Measurements from ENCODE around the gene MAT2B. TPM values are rescaled to one million over a fixed set of nuclear protein-coding genes. Genes with fewer than 3 reads are reported as not detected.

MAT2B gene
- total and polyA plus RNA-seq, 9 of the 15 experiments (the other 6 are each of a cell fraction or from before 2014, with no cell fraction given) = 32.0 to 57.7 (median 43.6) TPM

GRCh38 chr5:163489745-163490075, 15.7 kb upstream of the MAT2B start:
- H3K27me3 ChIP-seq (ENCODE audit: control insufficient read depth in 2 of 2, insufficient read depth in 2 of 2, low read length in 2 of 2) = no peaks in the 10 kb centered on the region
- no peak overlapping the region for H3K9ac ChIP-seq (ENCODE audit: insufficient read depth in 1 of 2, low read depth in 2 of 2, low read length in 2 of 2)
- in situ Hi-C loops (cut with MboI) (no loop called here), intact Hi-C loops (cut with micrococcal nuclease) (no loop called here)
- no TSS peak for BruUV-seq (replicated peaks)
- no peak overlapping the region for H3K4me3 ChIP-seq
- no peaks in the 10 kb centered on the region for H3K79me2 ChIP-seq (ENCODE audit: control insufficient read depth, insufficient read depth, low read length)
- no peak for DNase-seq (ENCODE audit: extremely low read depth in 1 of 4, low spot score in 3 of 4)
- no peaks in the 10 kb centered on the region for H3K9me3 ChIP-seq (replicated peaks; ENCODE audit: control insufficient read depth, insufficient read depth, low read depth, low read length)
- H3K4me1 ChIP-seq (replicated peaks in 1 of 2; ENCODE audit: control insufficient read depth in 2 of 2, insufficient read depth in 2 of 2, low read length in 2 of 2) = no peaks in the 10 kb centered on the region
- H3K4me2 ChIP-seq (ENCODE audit: insufficient read depth, low read length) = no peak overlapping the region
- POLR2A ChIA-PET = interaction anchor here (0.8 to 2.0 kb wide), 3 partner anchors 10 to 30 kb away, joined by 4 to 8 read pairs (median 4); partner anchors contain the start of genes HMMR and NUDCD2
- ATAC-seq = no peak
- peaks cover 73% of the 10 kb centered on the region for H3K36me3 ChIP-seq (ENCODE audit: control insufficient read depth, insufficient read depth, low read length)
- 90% methylated on average over 3 of the region's 3 CpGs for WGBS (ENCODE audit: insufficient coverage, low coverage, missing lambda C conversion rate)
- H3K27ac ChIP-seq (ENCODE audit: extremely low read depth, low read depth, low read length) = no peak overlapping the region
- FAIRE-seq = no peak
- no peak overlapping the region for H2AFZ ChIP-seq (ENCODE audit: low read depth, low read length)
- H3K9me1 ChIP-seq (ENCODE audit: control insufficient read depth, insufficient read depth, low read length) = no peaks in the 10 kb centered on the region
- H4K20me1 ChIP-seq (replicated peaks; ENCODE audit: control insufficient read depth, insufficient read depth, low read length) = no peaks in the 10 kb centered on the region
- CTCF ChIA-PET (ENCODE audit: low intra/inter-chr PET ratio) = no interaction called here
- TF ChIP-seq PHF20 (IDR thresholded peaks at IDR 0.05; ENCODE audit: partially characterized antibody) = no peak
- no peak for TF ChIP-seq MYBL2 (IDR thresholded peaks at IDR 0.05; ENCODE audit: low read depth)
- TF ChIP-seq MYBL2 (CRISPR knock-in tag; IDR thresholded peaks at IDR 0.05; ENCODE audit: borderline replicate concordance) = no peak
- TF ChIP-seq ZC3H11A (IDR thresholded peaks at IDR 0.05; ENCODE audit: low read depth, low read length) = no peak
- no peak for TF ChIP-seq GMEB1 (CRISPR knock-in tag; IDR thresholded peaks at IDR 0.05)
- no peak for TF ChIP-seq NUFIP1 (IDR thresholded peaks at IDR 0.05; ENCODE audit: partially characterized antibody)
- no peak for TF ChIP-seq ZNF175 (CRISPR knock-in tag; IDR thresholded peaks at IDR 0.05; ENCODE audit: low read depth)
- TF ChIP-seq HMGXB4 (CRISPR knock-in tag; IDR thresholded peaks at IDR 0.05) = no peak
- TF ChIP-seq TEAD2 (tag; IDR thresholded peaks at IDR 0.05) = no peak
- no peak for TF ChIP-seq ELK3 (CRISPR knock-in tag; IDR thresholded peaks at IDR 0.05)
- TF ChIP-seq HIVEP1 (CRISPR knock-in tag; IDR thresholded peaks at IDR 0.05) = no peak
- no peak for TF ChIP-seq PPARD (CRISPR knock-in tag; IDR thresholded peaks at IDR 0.05)
- TF ChIP-seq STAT6 (CRISPR knock-in tag; IDR thresholded peaks at IDR 0.05) = no peak
- TF ChIP-seq U2AF2 (optimal IDR thresholded peaks at IDR 0.05; ENCODE audit: low read depth, low read length) = no peak
- no peak for TF ChIP-seq ATF6 (CRISPR knock-in tag; IDR thresholded peaks at IDR 0.05)

Measured in K562 (cell line).